Stomach (tissue), 9 donors: ENCODE results near the gene SLC35G2. TPM values are rescaled to one million over a fixed set of nuclear protein-coding genes. Genes with fewer than 3 reads are reported as not detected.

Experiments used
- DNase-seq, 2 donors: peaks; one replicate each; pipeline versions ENCODE4 v3.0.0 to v3.0.0-alpha.2; 2013 to 2019
- H3K27ac ChIP-seq, 5 donors: fragments of 200-600 bp in 4 of 5; sonication (generic) in 4 of 5; one replicate each; pipeline ENCODE4 v1.5.1; 2013 to 2019; ENCODE audit warnings: mild to moderate bottlenecking in 1 of 5, moderate library complexity in 1 of 5
- H3K27me3 ChIP-seq, 3 donors: fragments of 200-600 bp; sonication (generic); one replicate each; pipeline ENCODE4 v1.5.1; 2017 to 2019; ENCODE audit warnings: mixed run types in 1 of 3
- H3K36me3 ChIP-seq, 4 donors: fragments of 200-600 bp; sonication (generic); 1 replicate in 3 of 4; 2 replicates in 1 of 4; pipeline ENCODE4 v1.5.1; 2016 to 2019
- H3K4me1 ChIP-seq, 4 donors: fragments of 200-600 bp; sonication (generic); one replicate each; pipeline ENCODE4 v1.5.1; 2016 to 2019
- H3K4me3 ChIP-seq, 4 donors: fragments of 200-600 bp; sonication (generic) in 3 of 4; one replicate each; pipeline ENCODE4 v1.5.1; 2016 to 2019; ENCODE audit warnings: mild to moderate bottlenecking in 1 of 4
- H3K9me3 ChIP-seq, 4 donors: fragments of 200-600 bp; sonication (generic); one replicate each; pipeline ENCODE4 v1.5.1; 2016 to 2019
- EP300 ChIP-seq: sonication (generic); formaldehyde crosslinking; IDR thresholded peaks from one replicate; pipeline ENCODE4 v1.6.1; 2017; ENCODE audit warnings: antibody characterized with exemption
- POLR2A ChIP-seq, 4 donors: fragments of 450-650 bp; IDR thresholded peaks; one replicate each; pipeline ENCODE4 v1.6.1; 2016; ENCODE audit warnings: antibody characterized with exemption in 4 of 4, control low read depth in 2 of 4, mild to moderate bottlenecking in 1 of 4, moderate library complexity in 1 of 4
- POLR2AphosphoS5 ChIP-seq, 3 donors: sonication (generic); formaldehyde crosslinking; IDR thresholded peaks; one replicate each; pipeline ENCODE4 v1.6.1; 2016; ENCODE audit warnings: antibody characterized with exemption in 3 of 3
- WGBS, 5 donors: extraction: QIAGEN DNeasy Blood & Tissue Kit in 3 of 5; methylation state at CpG; one replicate each; pipeline versions ENCODE4 v1.1.5 to v1.1.7; 2013 to 2018; 5-methylcytosine and 5-hydroxymethylcytosine counted together
- intact Hi-C: fragments of 100-400 bp; cut with DNase I; formaldehyde crosslinking; loops from one replicate; pipeline ENCODE4 v1.15.1; 2023; ENCODE audit warnings: low total_unique reads
- polyA plus RNA-seq, 3 donors: library from polyadenylated mRNA; stranded (reverse); fragments of 200-250 nt; gene quantifications; one replicate each; pipeline ENCODE4 v1.2.3, GENCODE V29; 2013
- total RNA-seq, 5 donors: library from RNA; depleted of rRNA; stranded (reverse); fragments of >200 nt; gene quantifications; one replicate each; pipeline versions ENCODE4 v1.1.0 to v1.2.3, GENCODE V29; 2014 to 2016
- TF ChIP-seq, protein P1 (sequence below), 7 experiments: fragments of 450-650 bp in 4 of 7; fragments of 200-600 bp in 3 of 7; sonication (generic) in 3 of 7; IDR thresholded peaks; one replicate each; pipeline ENCODE4 v1.5.1; 2016 to 2019; ENCODE audit warnings: antibody characterized with exemption in 7 of 7, control low read depth in 2 of 7, mild to moderate bottlenecking in 1 of 7
- donor health status: healthy with polysubstance abuse.
- donor health status: Bipolar disorder and iron deficiency.
- donor health status: healthy.

SLC35G2 gene
- total and polyA plus RNA-seq, 8 donors: 0.45 to 8.3 (median 2.0) TPM; not detected in 1

GRCh38 chr3:136903899-136904298 is 85.0 kb downstream of the SLC35G2 start:
- no peak for DNase-seq
- Histone ChIP-seq H3K36me3 (peaks cover 0 to 6% (median 0%) of the 10 kb centered on the region in 4 donors), H3K27ac (no peak overlapping the region), H3K4me3 (no peak overlapping the region), H3K27me3 (no peaks in the 10 kb centered on the region), H3K4me1 (peaks cover 2 to 61% (median 34%) of the 10 kb centered on the region in 4 donors), H3K9me3 (peaks cover 0 to 17% (median 10%) of the 10 kb centered on the region in 4 donors)
- 0 to 41% (median 0%) methylated on average over 1 of the region's 1 CpG for WGBS, 5 donors
- intact Hi-C loops: no loop called here
- TF ChIP-seq POLR2A (IDR thresholded peaks at IDR 0.05) (no peak), POLR2AphosphoS5 (IDR thresholded peaks at IDR 0.05) (no peak), EP300 (no peak)
- TF ChIP-seq, protein P1, sequence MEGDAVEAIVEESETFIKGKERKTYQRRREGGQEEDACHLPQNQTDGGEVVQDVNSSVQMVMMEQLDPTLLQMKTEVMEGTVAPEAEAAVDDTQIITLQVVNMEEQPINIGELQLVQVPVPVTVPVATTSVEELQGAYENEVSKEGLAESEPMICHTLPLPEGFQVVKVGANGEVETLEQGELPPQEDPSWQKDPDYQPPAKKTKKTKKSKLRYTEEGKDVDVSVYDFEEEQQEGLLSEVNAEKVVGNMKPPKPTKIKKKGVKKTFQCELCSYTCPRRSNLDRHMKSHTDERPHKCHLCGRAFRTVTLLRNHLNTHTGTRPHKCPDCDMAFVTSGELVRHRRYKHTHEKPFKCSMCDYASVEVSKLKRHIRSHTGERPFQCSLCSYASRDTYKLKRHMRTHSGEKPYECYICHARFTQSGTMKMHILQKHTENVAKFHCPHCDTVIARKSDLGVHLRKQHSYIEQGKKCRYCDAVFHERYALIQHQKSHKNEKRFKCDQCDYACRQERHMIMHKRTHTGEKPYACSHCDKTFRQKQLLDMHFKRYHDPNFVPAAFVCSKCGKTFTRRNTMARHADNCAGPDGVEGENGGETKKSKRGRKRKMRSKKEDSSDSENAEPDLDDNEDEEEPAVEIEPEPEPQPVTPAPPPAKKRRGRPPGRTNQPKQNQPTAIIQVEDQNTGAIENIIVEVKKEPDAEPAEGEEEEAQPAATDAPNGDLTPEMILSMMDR (IDR thresholded peaks at IDR 0.05): no peak

- intact Hi-C loops: no loop called here
- no peak overlapping the region for H3K4me3 ChIP-seq
- TF ChIP-seq EP300 (no peak), POLR2AphosphoS5 (IDR thresholded peaks at IDR 0.05) (no peak), POLR2A (IDR thresholded peaks at IDR 0.05) (no peak)
- TF ChIP-seq, protein P1 (IDR thresholded peaks at IDR 0.05): no peak
- H3K36me3 ChIP-seq: peaks cover 0 to 6% (median 0%) of the 10 kb centered on the region in 4 donors
- 72 to 80% (median 73%) methylated on average over 4 of the region's 4 CpGs for WGBS, 5 donors
- no peaks in the 10 kb centered on the region for H3K27me3 ChIP-seq
- H3K9me3 ChIP-seq: peaks cover 0 to 17% (median 10%) of the 10 kb centered on the region in 4 donors
- H3K4me1 ChIP-seq: peaks cover 7 to 61% (median 36%) of the 10 kb centered on the region in 4 donors
- no peak overlapping the region for H3K27ac ChIP-seq
- DNase-seq: no peak
Observed at GRCh38 chr3:136904746-136905145, 85.8 kb downstream of the SLC35G2 start.

Other genes with a start within 250 kb of the SLC35G2 start
- gene STAG1, start 66.7 kb upstream of the SLC35G2 start, total RNA-seq: 100 to 1,000 TPM in 1 of 5 donors, 10 to 100 TPM in 4; 28.1 to 105 (median 49.2) TPM
- gene STAG1, start 66.7 kb upstream of the SLC35G2 start, polyA plus RNA-seq: 1 to 10 TPM; 7.5 to 8.1 (median 8.1) TPM
- gene NCK1, start 43.1 kb downstream of the SLC35G2 start, total RNA-seq: 10 to 100 TPM; 21.0 to 59.8 (median 29.8) TPM
- gene NCK1, start 43.1 kb downstream of the SLC35G2 start, polyA plus RNA-seq: 10 to 100 TPM; 11.9 to 22.5 (median 16.3) TPM
- gene IL20RB, start 138.9 kb downstream of the SLC35G2 start, total RNA-seq: 1 to 10 TPM in 2 of 5 donors, not detected in 3; 1.3 to 4.2 TPM
- 10 to 100 TPM in 1 of 3 donors, under 1 TPM in 2; 0.46 to 37.3 (median 0.75) TPM for gene IL20RB, start 138.9 kb downstream of the SLC35G2 start, polyA plus RNA-seq